HS-27A (cell line): ENCODE measurements around the gene CHN1.

Source experiments
- DNase-seq: peaks from one replicate; pipeline ENCODE4 v3.0.0-alpha.2; 2012; ENCODE audit warnings: low read depth, missing footprints

The CHN1 gene, protein sequence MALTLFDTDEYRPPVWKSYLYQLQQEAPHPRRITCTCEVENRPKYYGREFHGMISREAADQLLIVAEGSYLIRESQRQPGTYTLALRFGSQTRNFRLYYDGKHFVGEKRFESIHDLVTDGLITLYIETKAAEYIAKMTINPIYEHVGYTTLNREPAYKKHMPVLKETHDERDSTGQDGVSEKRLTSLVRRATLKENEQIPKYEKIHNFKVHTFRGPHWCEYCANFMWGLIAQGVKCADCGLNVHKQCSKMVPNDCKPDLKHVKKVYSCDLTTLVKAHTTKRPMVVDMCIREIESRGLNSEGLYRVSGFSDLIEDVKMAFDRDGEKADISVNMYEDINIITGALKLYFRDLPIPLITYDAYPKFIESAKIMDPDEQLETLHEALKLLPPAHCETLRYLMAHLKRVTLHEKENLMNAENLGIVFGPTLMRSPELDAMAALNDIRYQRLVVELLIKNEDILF

DNA sequence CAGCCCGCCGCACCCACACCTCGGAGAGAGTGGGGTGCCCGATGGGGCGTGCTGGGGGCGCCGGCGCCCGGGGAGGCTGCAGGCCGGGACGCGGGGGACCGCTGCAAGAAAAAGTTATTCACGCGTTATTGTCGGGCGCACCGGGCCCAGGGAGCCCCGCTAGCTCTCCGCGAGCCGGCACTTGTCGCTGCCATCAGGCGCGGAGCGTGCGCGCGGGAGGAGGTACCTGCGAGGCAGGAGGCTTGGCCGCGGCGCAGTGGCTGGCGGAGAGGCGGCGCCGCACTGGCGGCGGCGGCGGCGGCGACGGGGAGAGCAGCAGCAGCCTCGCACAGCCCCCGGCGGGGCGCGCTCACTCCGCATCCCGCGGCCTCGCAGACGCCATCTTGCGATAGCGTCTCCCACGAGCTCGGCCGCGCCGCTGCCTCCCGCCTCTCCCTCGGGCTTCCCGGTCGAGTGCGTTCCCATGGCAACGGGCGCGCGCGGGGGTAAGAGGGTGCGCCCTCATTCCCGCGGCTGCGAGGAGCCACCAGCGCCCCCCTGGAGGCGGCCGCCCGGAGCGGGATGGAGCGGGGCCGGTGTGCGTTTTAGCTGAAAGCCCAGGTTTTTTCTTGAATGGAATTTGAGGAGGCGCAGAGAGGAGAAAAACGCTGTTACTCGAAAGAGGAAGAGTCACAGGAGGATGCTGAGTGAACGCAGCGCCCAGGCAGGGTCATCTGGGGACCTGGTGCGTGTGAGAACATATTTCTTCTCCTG lies at the start of gene CHN1:
TSS of gene CHN1 (minus strand) at position 402 of the 753 bp plus-strand sequence. CDS start 469 bp downstream, outside the sequence.
- no peak for DNase-seq

DNA sequence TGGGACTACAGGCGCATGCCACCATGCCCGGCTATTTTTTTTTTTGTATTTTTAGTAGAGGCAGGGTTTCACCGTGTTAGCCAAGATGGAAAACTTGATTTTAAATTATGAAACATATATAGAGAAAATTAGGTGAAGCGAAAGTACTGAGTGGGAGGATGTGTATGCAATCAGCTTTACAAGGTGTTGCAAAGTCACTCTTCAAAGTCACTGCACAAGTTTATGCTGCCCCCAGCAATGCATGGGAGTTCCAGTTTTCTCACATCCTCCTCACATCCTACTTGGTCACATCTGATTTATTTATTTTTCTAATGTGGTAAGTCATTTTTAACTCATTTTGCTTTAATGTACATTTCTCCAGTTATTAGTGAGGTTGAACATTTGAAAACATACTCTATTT lies 49.2 kb upstream of the CHN1 start:
- no peak for DNase-seq

DNA sequence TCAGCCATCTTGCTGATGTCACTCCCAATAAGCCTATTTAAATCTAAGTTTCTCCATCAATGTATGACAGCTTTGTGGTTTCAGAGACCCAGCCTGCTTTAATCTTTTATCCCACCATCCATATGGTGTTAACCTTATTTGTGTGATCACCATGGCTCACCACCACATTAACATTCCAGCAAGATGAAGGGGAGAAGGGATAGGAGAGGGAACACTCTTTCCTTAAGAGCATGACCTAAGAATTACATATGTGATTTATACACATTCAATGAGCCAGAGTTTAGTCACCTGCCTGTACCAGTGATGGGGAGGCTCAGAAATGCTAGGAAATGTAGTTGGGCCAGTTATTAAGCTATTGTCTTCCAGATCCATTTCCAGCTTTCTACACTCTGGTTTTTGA lies 44.5 kb upstream of the CHN1 start:
- DNase-seq = no peak

DNA sequence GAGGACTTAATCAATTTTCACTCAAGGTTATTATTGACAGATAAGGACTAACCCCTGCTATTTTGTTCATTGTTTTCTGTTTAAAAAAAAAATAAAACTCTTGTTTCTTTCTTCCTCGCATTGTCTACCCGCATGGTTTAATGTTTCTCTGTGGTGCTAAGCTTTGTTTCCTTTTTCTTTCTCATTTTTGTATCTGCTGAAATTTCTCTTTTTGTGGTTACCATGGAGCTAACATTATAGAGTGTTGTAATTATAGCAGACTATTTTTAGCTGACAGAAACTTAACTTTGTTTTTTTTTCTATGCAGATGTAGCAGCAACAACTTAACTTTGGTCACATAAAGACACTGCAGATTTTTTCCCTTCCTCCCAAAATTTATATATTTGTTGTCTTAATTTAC lies 43.1 kb upstream of the CHN1 start:
- no peak for DNase-seq

DNA sequence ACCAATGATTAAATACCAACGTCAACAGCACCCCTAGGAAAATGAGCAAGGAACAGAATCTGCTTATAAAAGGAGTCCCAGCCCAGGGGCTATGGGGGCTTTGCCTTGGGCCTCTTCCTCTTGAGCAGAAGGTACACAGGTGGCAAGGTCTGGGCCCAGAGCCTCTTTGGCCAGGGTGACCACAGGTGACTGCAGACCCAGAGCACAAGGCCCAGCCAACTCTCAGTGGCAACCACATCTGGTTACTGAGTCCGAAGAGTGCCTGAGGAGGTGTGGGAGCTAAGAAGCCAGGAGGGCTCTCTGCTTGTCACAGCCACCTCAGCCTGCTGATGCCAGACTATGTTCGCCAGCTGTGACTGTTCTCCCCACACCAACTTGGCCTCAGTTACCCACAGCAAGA lies 34.3 kb upstream of the CHN1 start:
- no peak for DNase-seq

DNA sequence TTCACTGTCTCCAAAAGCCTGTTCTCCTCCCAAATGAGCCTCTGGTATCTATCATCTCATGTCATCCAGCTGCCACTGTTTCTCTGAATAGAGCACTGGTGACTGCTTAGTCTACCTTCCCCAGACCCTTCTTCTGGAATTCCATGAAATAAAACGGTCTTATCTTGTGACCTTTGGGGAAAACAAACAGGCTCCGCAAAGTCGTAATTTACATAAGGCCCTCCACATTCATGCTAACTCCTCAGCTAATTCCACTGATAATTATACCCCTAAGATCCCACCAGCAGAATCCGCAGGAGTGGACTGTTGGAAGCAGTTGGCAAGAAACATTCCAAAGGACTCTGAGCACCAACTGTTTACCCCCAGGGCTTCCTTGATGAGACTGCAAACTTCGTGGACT lies 33.9 kb upstream of the CHN1 start:
- no peak for DNase-seq

DNA sequence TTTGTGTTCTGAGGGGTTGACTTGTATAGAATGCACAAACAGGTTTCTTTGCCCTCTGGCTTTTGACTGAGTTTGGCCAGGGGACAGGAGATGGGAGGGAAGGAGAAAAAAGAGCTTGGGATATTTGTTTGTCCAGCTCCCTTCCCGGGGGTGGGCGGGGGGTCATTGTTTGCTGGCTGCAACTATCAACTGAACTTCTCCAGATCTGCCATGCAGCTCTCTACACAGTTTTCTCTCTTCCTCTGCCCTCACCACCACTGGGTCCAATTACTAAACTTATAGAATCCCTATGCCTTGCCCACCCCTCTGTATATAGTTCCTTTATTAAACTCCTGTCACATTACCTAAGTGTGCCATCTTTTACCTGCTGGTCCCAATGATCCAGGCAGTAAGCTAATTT lies 32.8 kb upstream of the CHN1 start:
- DNase-seq = no peak

DNA sequence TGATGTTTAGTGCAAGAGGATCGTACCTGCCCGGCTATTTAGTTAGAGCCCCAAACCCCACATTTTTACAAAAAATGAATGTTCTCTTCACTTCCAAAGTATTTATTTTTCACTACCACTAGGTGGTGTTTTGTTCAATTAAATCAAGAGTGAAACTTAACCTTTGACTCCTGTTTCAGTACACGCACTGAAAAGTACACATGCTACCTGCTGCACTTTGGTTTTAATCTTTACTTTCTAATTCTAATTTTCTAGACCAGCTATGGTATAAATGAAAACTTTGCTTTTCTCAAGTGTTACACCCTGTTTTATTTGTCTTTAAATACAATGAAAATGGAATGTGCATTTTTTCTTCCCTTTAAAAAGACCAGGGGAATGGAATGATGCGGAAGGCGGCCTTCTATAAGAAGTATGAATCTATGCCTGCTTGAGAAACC lies 31.4 kb upstream of the CHN1 start:
- DNase-seq = no peak

DNA sequence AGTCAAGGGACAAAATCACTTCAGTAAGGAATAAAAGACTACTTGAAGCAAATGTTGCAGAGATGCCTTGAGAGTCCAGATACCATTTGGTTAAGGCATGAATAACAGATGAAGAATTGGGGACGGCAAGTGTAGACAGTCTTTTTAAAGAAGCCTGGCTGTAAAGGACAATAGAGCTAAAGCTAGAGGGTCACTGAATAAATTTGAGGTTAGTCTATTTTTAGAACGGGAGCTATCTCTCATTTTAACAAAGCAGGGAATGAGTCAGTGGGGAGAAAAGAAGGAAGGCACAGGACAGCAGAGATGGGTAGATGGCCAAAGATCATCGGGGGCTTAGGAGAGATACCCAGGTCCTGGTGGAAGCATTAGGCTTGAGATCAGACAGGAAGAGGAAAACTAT lies 30.6 kb upstream of the CHN1 start:
- DNase-seq = no peak

DNA sequence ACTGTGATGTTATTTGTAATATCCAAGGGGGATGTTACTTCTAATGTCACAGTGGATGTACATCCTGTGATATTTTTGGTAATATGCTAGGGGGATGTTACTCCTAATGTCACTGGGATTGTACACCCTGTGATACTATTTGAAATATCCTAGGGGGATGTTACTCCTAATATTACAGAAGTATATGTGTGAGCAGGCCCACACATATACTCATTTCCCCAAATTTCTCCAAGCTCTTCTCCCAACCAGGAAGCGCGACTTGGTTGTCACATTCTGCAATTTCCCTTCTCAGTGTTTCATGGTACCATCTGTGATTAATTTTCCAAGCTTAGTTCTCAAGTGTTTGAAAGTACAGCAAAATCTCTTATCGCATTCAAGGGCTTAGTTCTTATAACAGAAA lies 29.5 kb upstream of the CHN1 start:
- no peak for DNase-seq

DNA sequence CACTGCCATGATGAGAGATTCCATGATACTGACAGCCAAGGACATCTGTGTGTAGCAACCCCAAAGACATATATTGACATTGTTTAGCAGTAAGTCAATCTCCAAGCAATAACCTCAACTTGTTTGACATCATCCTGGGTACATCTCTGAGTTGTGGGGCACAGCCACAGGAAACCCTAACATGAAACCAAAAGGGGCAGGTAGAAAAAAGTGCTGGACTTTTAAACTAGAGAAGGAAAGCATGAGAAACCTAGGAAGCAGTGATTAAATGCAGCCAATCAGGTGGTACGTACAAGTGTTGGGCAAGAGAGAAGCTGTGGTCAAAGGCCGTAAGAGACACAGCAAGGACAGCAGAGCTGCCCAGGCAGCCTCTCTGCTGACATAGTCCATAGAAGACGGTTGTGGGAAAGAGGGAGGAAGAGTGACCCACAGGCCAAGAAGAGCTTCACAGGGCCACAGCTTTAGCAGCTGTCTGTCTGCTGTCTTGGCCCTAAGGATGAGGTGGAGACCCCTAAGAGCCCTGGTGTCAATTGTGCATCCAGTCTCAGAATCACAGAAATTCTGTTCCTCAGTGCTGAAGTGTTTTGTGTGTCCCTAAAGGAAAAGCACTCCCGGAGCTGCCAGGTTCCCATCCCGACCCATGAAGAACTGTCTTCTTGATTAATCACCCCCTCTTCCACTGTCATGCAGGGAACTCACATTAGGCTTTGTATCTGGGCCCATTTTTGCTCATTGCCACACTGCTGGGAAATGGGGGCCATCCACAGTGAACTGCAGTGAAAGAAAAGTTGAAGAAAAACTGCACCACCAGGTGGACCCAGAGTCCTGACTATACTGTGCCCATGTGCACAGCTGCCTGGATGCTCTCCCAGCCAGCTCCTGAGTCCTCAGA lies 25.4 kb upstream of the CHN1 start:
- DNase-seq = no peak

DNA sequence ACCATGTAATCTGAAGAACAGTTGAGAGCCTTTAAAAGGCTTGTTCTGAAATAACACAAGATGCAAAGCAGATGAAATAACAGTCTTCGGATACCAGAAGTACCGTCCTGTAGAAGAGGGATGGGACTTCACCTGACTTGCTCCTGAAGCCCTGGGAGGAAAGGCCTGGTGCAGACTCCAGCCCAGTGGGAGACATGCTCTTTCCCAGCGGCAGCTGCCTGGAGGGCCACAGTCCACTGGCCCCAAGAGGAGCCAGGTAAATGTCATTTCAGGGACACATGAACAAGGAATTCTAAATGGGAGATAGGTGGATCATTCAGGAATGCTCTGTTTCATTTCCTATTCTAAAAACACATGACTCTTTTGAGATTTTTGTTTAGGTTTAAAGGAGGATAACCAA lies 22.6 kb upstream of the CHN1 start:
- DNase-seq = no peak

DNA sequence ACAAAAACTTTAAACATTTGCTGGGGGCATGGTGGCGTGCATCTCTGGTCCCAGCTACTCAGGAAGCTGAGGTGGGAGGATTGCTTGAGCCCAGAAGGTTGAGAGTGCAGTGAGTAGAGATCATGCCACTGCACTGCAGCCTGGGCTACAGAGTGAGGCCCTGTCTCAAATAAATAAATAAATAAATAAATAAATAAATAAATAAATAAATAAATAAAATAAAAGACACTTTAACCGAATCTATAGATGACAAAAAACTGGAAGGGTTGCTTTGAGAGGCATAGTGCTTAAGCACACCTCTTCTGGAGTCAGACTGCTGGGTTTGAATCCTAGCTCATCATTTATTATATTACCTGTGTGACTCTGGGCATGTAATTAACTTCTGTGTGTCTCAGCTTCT lies 21.2 kb upstream of the CHN1 start:
- no peak for DNase-seq

DNA sequence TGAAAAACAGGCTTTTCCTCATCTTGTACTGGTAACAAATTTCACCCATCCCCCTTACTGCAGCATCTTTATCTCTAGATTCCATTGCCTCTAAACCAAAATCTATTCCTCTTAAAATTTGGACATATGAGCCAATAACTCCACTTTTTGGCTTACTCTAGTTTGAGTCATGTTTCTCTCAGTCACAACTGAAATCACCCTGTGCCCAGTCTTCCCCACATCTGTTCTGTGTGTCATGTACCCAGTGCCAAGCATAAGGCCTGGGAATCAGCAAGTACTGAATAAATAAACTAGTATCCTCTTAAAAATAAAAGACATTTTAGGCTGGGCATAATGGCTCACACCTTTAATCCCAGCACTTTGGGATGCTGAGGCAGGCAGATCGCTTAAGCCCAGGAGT lies 20.8 kb upstream of the CHN1 start:
- no peak for DNase-seq

DNA sequence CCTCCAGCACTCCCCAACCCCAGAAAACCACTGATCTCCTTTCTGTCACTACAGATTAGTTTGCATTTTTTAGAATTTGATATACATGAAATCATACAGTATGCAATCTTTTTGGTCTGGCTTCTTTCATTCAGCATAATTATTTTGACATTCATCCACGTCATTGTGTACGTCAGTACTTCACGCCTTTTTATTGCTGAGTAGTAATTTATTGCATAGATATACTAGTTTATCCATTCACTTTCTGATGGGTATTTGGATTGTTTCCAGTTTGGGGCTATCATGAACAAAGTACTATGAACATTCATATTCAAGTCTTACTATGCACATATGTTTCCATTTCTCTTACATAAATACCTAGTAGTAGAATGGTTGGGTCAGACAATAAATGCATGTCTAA lies 20.1 kb upstream of the CHN1 start:
- no peak for DNase-seq

DNA sequence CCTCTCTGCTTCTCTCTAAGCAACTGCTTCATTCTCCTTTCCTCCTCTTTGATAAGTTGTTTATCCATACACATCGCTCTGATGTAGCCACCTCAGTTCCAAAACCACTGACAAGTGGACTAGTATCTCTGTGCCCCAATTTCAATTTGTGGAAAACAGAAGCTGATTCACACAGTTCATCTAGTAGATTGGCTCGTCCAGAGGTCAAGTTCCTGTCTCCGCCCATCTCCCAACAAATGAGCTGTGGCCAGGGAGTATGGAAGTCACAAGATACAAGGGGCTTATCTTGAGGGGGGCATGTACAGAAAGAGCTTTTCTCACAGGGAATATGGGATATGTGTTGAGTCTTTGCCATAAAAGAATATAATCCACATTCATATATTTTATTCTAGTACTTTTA lies 17.7 kb upstream of the CHN1 start:
- no peak for DNase-seq

DNA sequence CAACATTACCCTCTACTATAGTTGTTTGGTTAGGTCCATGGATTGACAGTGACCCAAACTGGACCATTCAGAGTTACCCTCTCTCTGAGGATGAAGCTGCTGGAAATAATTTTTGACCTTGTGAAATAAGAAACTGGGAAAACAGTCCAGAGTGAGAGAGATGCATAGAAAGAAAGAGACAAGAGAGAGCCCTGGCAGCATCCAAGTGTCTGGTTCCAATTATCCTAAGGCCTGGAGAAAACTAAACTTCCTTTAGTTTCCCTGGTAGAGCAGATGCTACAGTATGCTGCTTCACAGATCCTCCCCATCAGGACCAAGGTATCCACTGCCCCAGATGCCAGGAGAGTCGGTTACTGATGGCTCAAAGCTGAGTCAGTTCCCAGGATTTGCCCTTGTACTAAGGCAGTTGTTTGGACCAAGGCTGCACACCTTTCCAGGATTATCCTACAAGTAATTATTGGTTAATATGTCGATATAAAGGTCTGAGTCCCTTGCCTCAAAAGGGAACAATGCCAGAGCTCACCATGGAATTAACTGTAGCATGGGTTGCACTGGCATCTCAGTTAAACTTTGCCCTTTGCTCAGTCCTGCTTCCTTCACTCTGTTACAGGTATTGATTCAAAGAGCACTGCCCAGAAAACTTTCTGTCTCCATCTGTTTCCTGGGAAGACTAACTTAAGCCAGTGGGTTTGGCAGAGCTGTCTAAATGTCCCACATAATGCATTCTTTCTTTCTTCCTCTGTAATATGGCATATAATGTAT lies 14.6 kb upstream of the CHN1 start:
- no peak for DNase-seq

DNA sequence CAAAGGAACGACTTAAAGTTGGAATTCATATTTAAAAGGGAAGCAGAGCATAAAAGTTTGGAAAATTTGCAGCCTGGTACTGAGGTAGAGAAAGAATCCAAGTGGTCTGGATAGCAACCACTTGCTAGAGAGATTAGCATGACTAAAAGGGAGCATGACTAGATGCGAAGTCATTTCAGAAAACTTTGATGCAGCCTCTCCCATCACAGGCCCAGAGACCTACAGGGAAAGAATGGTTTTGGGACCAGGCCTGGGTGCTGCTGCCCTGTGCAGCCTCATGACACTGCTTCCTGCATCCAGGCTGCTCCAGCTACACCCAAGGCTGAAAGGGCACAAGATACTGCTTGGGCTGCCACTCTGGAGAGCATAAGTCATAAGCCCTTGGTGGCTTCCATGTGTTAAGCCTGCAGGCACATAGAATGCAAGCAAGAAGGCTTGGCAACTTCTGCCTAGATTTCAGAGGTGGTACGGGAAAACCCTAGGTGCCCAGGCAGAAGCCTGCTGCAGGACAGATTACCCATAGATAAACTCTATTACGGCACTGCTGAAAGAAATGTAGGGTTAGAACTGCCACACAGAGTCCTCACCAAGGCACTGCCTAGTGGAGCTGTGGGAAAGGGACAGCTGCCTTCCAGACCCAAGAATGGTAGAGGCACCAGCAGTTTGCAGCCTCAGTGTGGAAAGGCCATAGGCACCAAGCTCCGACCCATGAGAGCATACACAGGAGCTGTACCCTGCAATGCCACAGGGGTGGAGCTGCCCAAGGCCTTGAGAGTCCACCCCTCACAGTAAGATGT lies 12.6 kb upstream of the CHN1 start:
- no peak for DNase-seq

DNA sequence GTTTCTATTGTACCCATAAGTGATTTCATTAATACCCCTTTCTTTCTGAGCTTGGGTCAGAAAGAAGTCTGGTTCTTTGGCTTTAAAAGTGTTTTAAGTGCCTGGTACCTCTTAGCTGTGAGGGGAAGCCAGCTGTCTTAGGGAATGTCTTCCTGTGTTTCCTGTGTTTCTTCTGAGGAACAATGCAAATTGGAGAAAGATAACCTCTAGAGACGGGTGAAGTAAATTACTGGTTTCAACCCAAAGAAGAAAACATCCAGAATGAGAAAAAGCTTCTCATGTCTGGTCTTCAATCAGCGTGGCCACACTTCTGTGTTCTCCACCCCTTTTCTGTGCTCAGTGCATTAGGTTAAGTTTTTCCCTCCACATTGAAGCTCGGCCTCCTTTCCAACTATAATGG lies 10.2 kb upstream of the CHN1 start:
- no peak for DNase-seq

DNA sequence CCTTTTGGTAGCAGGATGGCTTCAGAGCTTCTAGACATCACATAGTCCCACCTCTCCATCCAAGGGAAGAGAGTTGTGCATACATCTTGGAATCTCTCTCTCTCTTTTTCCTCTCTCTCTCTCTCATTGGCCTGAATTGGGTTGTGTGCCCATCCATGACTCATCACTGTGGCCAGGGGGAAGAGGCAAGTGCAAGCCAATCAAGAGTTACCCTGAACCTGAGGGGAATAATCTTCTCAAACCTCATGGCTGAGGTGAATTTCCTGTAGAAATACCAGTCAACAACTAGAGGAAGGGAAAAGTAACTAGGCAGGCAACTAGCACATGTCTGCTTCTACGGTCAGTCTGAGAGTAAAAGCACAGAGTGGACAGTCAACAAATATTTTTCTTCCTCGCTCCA lies 7.3 kb upstream of the CHN1 start:
- no peak for DNase-seq

DNA sequence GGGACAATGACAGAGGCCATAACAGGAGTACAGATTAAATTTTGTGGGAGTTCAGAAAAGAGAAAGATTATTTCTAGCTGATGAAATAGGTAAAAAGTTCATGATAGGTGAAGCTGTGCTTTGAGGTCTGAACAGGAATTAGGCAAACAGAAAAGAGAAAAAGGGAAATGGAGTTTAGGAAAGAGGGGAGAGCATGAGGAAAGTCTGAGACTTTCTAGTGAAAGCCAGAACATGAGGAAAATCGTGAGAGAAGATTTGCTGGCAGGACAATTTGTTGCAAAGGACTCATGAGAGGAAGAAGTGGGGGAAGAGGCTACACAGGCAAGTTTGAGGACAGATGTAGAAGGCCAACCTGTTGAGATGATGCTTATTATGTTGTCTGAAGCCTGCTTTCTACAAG lies 6.3 kb upstream of the CHN1 start:
- no peak for DNase-seq
